HEK293 (cell line): ENCODE results near the gene PDK1.

Source experiments
- CTCF ChIA-PET: fragments of 350-600 bp; formaldehyde crosslinking; extraction: SDS; loops from one replicate; lab custom pipeline; 2021; ENCODE audit warnings: antibody characterized with exemption; lab: Yijun Ruan, JAX
- POLR2A ChIA-PET: fragments of 300-600 bp; formaldehyde crosslinking; extraction: SDS; loops from one replicate; lab custom pipeline; 2020; ENCODE audit warnings: antibody characterized with exemption, inconsistent platforms; lab: Yijun Ruan, JAX
- H3K27ac ChIP-seq: fragments of 200-500 bp; sonication (Bioruptor generic); 2 replicates; pipeline ENCODE4 v1.5.1; 2014; ENCODE audit warnings: low read depth, low read length, control low read depth, inconsistent platforms; ENCODE audit errors: extremely low read depth
- H3K36me3 ChIP-seq, 2 experiments: fragments of 200-500 bp in 1 of 2; sonication (Bioruptor generic) in 1 of 2; 1 replicate in 1 of 2; 2 replicates in 1 of 2; pipeline ENCODE4 v1.5.1; 2014 to 2017; ENCODE audit warnings: inconsistent platforms in 2 of 2, low read length in 2 of 2; ENCODE audit not compliant: control insufficient read depth in 2 of 2, insufficient read depth in 1 of 2
- H3K4me1 ChIP-seq: fragments of 200-500 bp; sonication (Bioruptor generic); 2 replicates; pipeline ENCODE4 v1.5.1; 2014; ENCODE audit warnings: mild to moderate bottlenecking, low read length, inconsistent platforms; ENCODE audit not compliant: control insufficient read depth, insufficient read depth
- H3K4me3 ChIP-seq: 2 replicates; pipeline ENCODE4 v1.5.1; 2011; ENCODE audit warnings: low read depth, mild to moderate bottlenecking, control low read depth, low read length, moderate library complexity
- H3K9me3 ChIP-seq: fragments of 200-500 bp; sonication (Bioruptor generic); 2 replicates; pipeline ENCODE4 v1.5.1; 2014; ENCODE audit warnings: low read depth, low read length, inconsistent platforms; ENCODE audit not compliant: control insufficient read depth, insufficient read depth
- KLF1 ChIP-seq: fragments of 450-650 bp; formaldehyde crosslinking; IDR thresholded peaks from 2 replicates; pipeline ENCODE4 v1.5.1; 2016; ENCODE audit warnings: missing biosample characterization, missing genetic modification characterization
- KLF10 ChIP-seq: fragments of 450-650 bp; IDR thresholded peaks from 2 replicates; pipeline ENCODE4 v1.5.1; 2018; ENCODE audit warnings: missing biosample characterization, mild to moderate bottlenecking, missing genetic modification characterization
- MZF1 ChIP-seq: fragments of 450-650 bp; formaldehyde crosslinking; IDR thresholded peaks from 2 replicates; pipeline ENCODE4 v1.5.1; 2017; ENCODE audit warnings: missing biosample characterization, missing genetic modification characterization, borderline replicate concordance
- OSR2 ChIP-seq: fragments of 450-650 bp; formaldehyde crosslinking; IDR thresholded peaks from 2 replicates; pipeline ENCODE4 v1.5.1; 2016; ENCODE audit warnings: missing biosample characterization, missing genetic modification characterization
- PRDM1 ChIP-seq: fragments of 450-650 bp; formaldehyde crosslinking; IDR thresholded peaks from 2 replicates; pipeline ENCODE4; 2016; ENCODE audit warnings: missing biosample characterization, missing genetic modification characterization
- SETDB1 ChIP-seq: IDR thresholded peaks from one replicate; pipeline ENCODE4 v1.6.1; 2017; ENCODE audit warnings: mild to moderate bottlenecking, low read length, moderate library complexity, mixed read lengths; ENCODE audit not compliant: insufficient read length
- SP2 ChIP-seq: fragments of 450-650 bp; formaldehyde crosslinking; IDR thresholded peaks from 2 replicates; pipeline ENCODE4 v1.5.1; 2016; ENCODE audit warnings: missing biosample characterization, missing genetic modification characterization
- ZBTB17 ChIP-seq: fragments of 450-650 bp; formaldehyde crosslinking; IDR thresholded peaks from 2 replicates; pipeline ENCODE4 v1.5.1; 2016; ENCODE audit warnings: missing biosample characterization, missing genetic modification characterization
- ZEB2 ChIP-seq: fragments of 450-650 bp; formaldehyde crosslinking; IDR thresholded peaks from 2 replicates; pipeline ENCODE4 v1.5.1; 2016; ENCODE audit warnings: missing biosample characterization, missing genetic modification characterization
- ZIC2 ChIP-seq: fragments of 450-650 bp; formaldehyde crosslinking; IDR thresholded peaks from 2 replicates; pipeline ENCODE4 v1.5.1; 2016; ENCODE audit warnings: missing biosample characterization, missing genetic modification characterization
- ZNF132 ChIP-seq: fragments of 450-650 bp; formaldehyde crosslinking; IDR thresholded peaks from 2 replicates; pipeline ENCODE4 v1.5.1; 2017; ENCODE audit warnings: missing biosample characterization, missing genetic modification characterization, borderline replicate concordance
- ZNF2 ChIP-seq: fragments of 450-650 bp; formaldehyde crosslinking; IDR thresholded peaks from 2 replicates; pipeline ENCODE4 v1.5.1; 2016; ENCODE audit warnings: missing biosample characterization, missing genetic modification characterization
- ZNF239 ChIP-seq: fragments of 450-650 bp; formaldehyde crosslinking; IDR thresholded peaks from 2 replicates; pipeline ENCODE4 v1.5.1; 2016; ENCODE audit warnings: missing biosample characterization, missing genetic modification characterization
- ZNF324 ChIP-seq: fragments of 450-650 bp; formaldehyde crosslinking; IDR thresholded peaks from 2 replicates; pipeline ENCODE4 v1.5.1; 2016; ENCODE audit warnings: missing biosample characterization, missing genetic modification characterization
- ZNF350 ChIP-seq: fragments of 450-650 bp; formaldehyde crosslinking; IDR thresholded peaks from 2 replicates; pipeline ENCODE4 v1.5.0; 2017; ENCODE audit warnings: missing biosample characterization, mild to moderate bottlenecking, missing genetic modification characterization
- ZNF391 ChIP-seq: fragments of 450-650 bp; formaldehyde crosslinking; IDR thresholded peaks from 2 replicates; pipeline ENCODE4 v1.5.1; 2016; ENCODE audit warnings: low read depth, missing biosample characterization, missing genetic modification characterization, borderline replicate concordance
- ZNF561 ChIP-seq: fragments of 450-650 bp; IDR thresholded peaks from 2 replicates; pipeline ENCODE4 v1.5.1; 2018; ENCODE audit warnings: missing biosample characterization, missing genetic modification characterization, borderline replicate concordance
- ZNF596 ChIP-seq: fragments of 450-650 bp; IDR thresholded peaks from 2 replicates; pipeline ENCODE4 v1.5.0; 2018; ENCODE audit warnings: missing biosample characterization, mild to moderate bottlenecking, missing genetic modification characterization, moderate library complexity
- ZNF610 ChIP-seq: fragments of 450-650 bp; formaldehyde crosslinking; IDR thresholded peaks from 2 replicates; pipeline ENCODE4 v1.5.1; 2016; ENCODE audit warnings: missing biosample characterization, missing genetic modification characterization, borderline replicate concordance
- ZNF660 ChIP-seq: fragments of 450-650 bp; IDR thresholded peaks from 2 replicates; pipeline ENCODE4 v1.5.1; 2018; ENCODE audit warnings: missing biosample characterization, mild to moderate bottlenecking, missing genetic modification characterization
- TF ChIP-seq, protein P1 (sequence below): fragments of 450-650 bp; formaldehyde crosslinking; IDR thresholded peaks from 2 replicates; pipeline ENCODE4 v1.5.1; 2016; ENCODE audit warnings: missing biosample characterization, missing genetic modification characterization
- TF ChIP-seq, protein P2 (sequence below): fragments of 450-650 bp; formaldehyde crosslinking; IDR thresholded peaks from 2 replicates; pipeline ENCODE4 v1.5.1; 2016; ENCODE audit warnings: missing biosample characterization, missing genetic modification characterization
- TF ChIP-seq, protein P3 (sequence below): fragments of 450-650 bp; formaldehyde crosslinking; IDR thresholded peaks from 2 replicates; pipeline ENCODE4 v1.5.1; 2016; ENCODE audit warnings: missing biosample characterization, missing genetic modification characterization
- TF ChIP-seq, protein P4 (sequence below): fragments of 450-650 bp; formaldehyde crosslinking; IDR thresholded peaks from 2 replicates; pipeline ENCODE4 v1.5.1; 2016; ENCODE audit warnings: missing biosample characterization, missing genetic modification characterization
- TF ChIP-seq, protein P5 (sequence below): fragments of 450-650 bp; formaldehyde crosslinking; IDR thresholded peaks from 2 replicates; pipeline ENCODE4 v1.5.1; 2016; ENCODE audit warnings: missing biosample characterization, missing genetic modification characterization

PDK1 gene

DNA sequence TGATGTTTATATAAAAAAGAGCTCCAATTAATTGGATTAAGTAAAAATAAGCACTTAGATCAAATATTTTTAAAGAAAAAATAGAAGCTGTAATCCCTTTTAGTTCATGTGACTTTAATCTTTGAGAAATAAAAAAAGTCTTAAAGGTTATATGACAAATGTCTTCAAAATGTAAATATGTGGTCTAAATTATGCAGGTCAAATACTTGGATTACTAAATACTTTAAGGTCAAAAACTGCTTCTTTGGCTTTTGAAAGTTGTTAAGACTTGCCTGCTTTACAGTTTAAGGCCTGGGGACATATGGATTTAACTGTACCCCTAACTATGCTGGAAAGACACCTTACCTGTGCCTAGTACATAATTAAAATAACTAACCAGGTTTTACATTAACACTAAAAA, 15.5 kb upstream of the PDK1 start (continued):
- TF ChIP-seq, protein P1, sequence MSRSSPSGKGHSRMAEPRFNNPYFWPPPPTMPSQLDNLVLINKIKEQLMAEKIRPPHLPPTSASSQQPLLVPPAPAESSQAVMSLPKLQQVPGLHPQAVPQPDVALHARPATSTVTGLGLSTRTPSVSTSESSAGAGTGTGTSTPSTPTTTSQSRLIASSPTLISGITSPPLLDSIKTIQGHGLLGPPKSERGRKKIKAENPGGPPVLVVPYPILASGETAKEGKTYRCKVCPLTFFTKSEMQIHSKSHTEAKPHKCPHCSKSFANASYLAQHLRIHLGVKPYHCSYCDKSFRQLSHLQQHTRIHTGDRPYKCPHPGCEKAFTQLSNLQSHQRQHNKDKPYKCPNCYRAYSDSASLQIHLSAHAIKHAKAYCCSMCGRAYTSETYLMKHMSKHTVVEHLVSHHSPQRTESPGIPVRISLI (tag by site-specific recombination): no peak
- TF ChIP-seq MZF1 (no peak), ZNF596 (no peak), ZNF324 (no peak), PRDM1 (tag by site-specific recombination) (no peak)
- TF ChIP-seq, protein P2, sequence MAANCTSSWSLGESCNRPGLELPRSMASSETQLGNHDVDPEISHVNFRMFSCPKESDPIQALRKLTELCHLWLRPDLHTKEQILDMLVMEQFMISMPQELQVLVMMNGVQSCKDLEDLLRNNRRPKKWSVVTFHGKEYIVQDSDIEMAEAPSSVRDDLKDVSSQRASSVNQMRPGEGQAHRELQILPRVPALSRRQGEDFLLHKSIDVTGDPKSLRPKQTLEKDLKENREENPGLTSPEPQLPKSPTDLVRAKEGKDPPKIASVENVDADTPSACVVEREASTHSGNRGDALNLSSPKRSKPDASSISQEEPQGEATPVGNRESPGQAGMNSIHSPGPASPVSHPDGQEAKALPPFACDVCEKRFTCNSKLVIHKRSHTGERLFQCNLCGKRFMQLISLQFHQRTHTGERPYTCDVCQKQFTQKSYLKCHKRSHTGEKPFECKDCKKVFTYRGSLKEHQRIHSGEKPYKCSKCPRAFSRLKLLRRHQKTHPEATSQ: no peak
- TF ChIP-seq, all 188 proteins: peak for 0

DNA sequence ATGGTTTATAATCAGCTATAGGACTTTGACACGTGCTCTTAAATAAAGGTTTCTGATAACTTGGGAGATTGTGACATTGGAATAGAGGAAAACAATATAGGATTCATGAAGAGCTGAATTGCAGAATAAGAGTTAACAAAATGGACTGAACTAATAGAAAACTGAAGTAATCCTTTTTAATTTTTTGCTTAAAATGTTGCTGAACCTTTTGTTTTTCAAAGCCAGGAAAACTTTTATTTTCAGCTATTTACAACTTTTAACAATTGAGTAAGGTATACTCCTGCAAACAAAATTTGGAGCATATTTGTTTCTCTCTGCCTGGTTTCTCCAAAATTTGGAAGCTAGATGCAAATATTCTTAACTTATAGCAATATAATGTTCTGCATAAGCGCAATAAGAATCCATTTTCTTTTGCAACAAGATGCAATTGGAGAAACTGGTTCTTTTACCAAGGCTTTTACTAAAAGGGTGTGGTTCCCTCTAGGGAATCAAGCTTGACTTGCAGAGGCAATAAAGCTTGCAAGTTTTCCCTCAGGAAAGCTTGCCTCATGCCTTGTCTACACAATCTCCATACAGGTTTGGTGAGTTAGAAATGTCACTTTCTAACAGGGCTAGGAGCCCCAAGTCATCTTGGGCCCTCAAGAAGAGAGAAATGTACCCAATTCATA, 10.3 kb upstream of the PDK1 start:
- CTCF ChIA-PET: no interaction called here
- Histone ChIP-seq H3K27ac (no peak overlapping the region), H3K9me3 (no peaks in the 10 kb centered on the region), H3K36me3 (no peaks in the 10 kb centered on the region), H3K4me1 (no peaks in the 10 kb centered on the region), H3K4me3 (no peak overlapping the region)
- POLR2A ChIA-PET: interaction anchor here (1.6 kb wide), 1 partner anchor 10 kb away, joined by 7 read pairs; the partner anchor contains the start of gene PDK1
- peak; percentile 32; the same call in 1 of the 2 replicates for TF ChIP-seq KLF1 (tag by site-specific recombination)
- TF ChIP-seq, protein P3, sequence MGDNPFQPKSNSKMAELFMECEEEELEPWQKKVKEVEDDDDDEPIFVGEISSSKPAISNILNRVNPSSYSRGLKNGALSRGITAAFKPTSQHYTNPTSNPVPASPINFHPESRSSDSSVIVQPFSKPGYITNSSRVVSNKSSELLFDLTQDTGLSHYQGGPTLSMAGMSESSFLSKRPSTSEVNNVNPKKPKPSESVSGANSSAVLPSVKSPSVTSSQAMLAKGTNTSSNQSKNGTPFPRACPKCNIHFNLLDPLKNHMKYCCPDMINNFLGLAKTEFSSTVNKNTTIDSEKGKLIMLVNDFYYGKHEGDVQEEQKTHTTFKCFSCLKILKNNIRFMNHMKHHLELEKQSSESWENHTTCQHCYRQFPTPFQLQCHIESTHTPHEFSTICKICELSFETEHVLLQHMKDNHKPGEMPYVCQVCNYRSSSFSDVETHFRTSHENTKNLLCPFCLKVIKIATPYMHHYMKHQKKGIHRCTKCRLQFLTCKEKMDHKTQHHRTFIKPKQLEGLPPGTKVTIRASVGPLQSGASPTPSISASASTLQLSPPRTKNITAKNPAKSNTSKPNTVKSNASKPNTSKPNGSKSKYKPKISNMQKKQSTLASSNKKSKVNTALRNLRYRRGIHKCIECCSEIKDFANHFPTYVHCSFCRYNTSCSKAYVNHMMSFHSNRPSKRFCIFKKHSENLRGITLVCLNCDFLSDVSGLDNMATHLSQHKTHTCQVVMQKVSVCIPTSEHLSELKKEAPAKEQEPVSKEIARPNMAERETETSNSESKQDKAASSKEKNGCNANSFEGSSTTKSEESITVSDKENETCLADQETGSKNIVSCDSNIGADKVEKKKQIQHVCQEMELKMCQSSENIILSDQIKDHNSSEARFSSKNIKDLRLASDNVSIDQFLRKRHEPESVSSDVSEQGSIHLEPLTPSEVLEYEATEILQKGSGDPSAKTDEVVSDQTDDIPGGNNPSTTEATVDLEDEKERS (tag by site-specific recombination): no peak
- TF ChIP-seq SETDB1: peak; percentile 91

DNA sequence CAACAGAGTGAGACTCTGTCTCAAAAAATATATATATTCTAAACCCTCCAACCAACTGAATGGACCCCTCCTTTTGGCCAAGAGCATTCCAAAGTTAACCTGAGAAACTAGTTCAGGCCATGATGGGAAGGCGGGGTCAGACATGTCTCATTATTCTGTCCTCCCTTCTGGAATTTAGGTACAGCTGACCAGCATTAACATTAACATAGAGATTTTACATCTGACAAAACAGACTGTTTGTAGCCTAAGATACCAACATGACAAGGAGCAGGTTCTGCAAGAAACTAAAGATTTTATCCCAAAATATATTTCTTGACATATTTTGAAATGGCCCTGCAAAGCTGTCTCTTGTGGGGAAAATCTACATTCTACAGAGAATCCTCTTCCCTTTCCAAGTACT, 6.8 kb upstream of the PDK1 start:
- Histone ChIP-seq H3K36me3 (no peaks in the 10 kb centered on the region), H3K4me1 (no peaks in the 10 kb centered on the region), H3K4me3 (no peak overlapping the region), H3K9me3 (no peaks in the 10 kb centered on the region), H3K27ac (no peak overlapping the region)
- CTCF ChIA-PET: interaction anchor here (0.7 kb wide), 1 partner anchor 668 kb away, joined by 3 read pairs; no protein-coding TSS in a partner anchor
- POLR2A ChIA-PET: no interaction called here
- TF ChIP-seq, protein P4, sequence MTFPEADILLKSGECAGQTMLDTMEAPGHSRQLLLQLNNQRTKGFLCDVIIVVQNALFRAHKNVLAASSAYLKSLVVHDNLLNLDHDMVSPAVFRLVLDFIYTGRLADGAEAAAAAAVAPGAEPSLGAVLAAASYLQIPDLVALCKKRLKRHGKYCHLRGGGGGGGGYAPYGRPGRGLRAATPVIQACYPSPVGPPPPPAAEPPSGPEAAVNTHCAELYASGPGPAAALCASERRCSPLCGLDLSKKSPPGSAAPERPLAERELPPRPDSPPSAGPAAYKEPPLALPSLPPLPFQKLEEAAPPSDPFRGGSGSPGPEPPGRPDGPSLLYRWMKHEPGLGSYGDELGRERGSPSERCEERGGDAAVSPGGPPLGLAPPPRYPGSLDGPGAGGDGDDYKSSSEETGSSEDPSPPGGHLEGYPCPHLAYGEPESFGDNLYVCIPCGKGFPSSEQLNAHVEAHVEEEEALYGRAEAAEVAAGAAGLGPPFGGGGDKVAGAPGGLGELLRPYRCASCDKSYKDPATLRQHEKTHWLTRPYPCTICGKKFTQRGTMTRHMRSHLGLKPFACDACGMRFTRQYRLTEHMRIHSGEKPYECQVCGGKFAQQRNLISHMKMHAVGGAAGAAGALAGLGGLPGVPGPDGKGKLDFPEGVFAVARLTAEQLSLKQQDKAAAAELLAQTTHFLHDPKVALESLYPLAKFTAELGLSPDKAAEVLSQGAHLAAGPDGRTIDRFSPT (tag by site-specific recombination): no peak
- TF ChIP-seq KLF10 (no peak), ZNF350 (tag by site-specific recombination) (no peak), ZNF561 (no peak), ZNF660 (tag by site-specific recombination) (no peak), ZBTB17 (tag by site-specific recombination) (no peak), OSR2 (tag by site-specific recombination) (no peak), ZNF391 (tag by site-specific recombination) (no peak), SP2 (no peak), ZNF2 (tag by site-specific recombination) (no peak), ZIC2 (tag by site-specific recombination) (no peak), ZEB2 (tag by site-specific recombination) (no peak), ZNF132 (tag by site-specific recombination) (no peak), ZNF610 (tag by site-specific recombination) (no peak), ZNF239 (no peak)
- TF ChIP-seq, protein P5, sequence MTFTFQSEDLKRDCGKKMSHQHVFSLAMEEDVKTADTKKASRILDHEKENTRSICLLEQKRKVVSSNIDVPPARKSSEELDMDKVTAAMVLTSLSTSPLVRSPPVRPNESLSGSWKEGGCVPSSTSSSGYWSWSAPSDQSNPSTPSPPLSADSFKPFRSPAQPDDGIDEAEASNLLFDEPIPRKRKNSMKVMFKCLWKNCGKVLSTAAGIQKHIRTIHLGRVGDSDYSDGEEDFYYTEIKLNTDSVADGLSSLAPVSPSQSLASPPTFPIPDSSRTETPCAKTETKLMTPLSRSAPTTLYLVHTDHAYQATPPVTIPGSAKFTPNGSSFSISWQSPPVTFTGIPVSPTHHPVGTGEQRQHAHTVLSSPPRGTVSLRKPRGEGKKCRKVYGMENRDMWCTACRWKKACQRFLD (tag by site-specific recombination): no peak
